Measurements from ENCODE around the gene CDH5. TPM values are rescaled to one million over a fixed set of nuclear protein-coding genes. Genes with fewer than 3 reads are reported as not detected.

CDH5 gene
- total and polyA plus RNA-seq, 7 donors = 0.60 to 26.0 (median 12.6) TPM

GRCh38 chr16:66377324-66377723 lies 10.8 kb downstream of the CDH5 start:
- no peak for TF ChIP-seq CTCF (IDR thresholded peaks at IDR 0.05)
- no peak for TF ChIP-seq EP300 (IDR thresholded peaks at IDR 0.05)
- TF ChIP-seq POLR2AphosphoS5 (IDR thresholded peaks at IDR 0.05) = no peak
- intact Hi-C loops (cut with DNase I) = no loop called here
- Histone ChIP-seq H3K4me1 (no peaks in the 10 kb centered on the region), H3K36me3 (no peaks in the 10 kb centered on the region), H3K27me3 (no peaks in the 10 kb centered on the region), H3K27ac (peak overlapping the region in 2 of 4 donors; percentile 20 to 21), H3K9me3 (no peaks in the 10 kb centered on the region), H3K4me3 (no peak overlapping the region)
- DNase-seq = no peak
- WGBS, 2 donors = 81 to 87% methylated on average over 3 of the region's 3 CpGs

GRCh38 chr16:66378741-66379570 lies 12.5 kb downstream of the CDH5 start:
- no peaks in the 10 kb centered on the region for H3K36me3 ChIP-seq
- no peaks in the 10 kb centered on the region for H3K4me1 ChIP-seq
- no peak for DNase-seq
- H3K4me3 ChIP-seq = no peak overlapping the region
- TF ChIP-seq POLR2AphosphoS5 (IDR thresholded peaks at IDR 0.05) = no peak
- 60 to 80% methylated on average over 18 of the region's 18 CpGs for WGBS, 2 donors
- no peaks in the 10 kb centered on the region for H3K27me3 ChIP-seq
- no peaks in the 10 kb centered on the region for H3K9me3 ChIP-seq
- no peak overlapping the region for H3K27ac ChIP-seq
- intact Hi-C loops (cut with DNase I) = no loop called here

- no peak overlapping the region for H3K4me3 ChIP-seq
- intact Hi-C loops (cut with DNase I) = no loop called here
Observed at GRCh38 chr16:66379571-66379941, 13.1 kb downstream of the CDH5 start.

GRCh38 chr16:66380421-66380820 lies 13.9 kb downstream of the CDH5 start:
- Histone ChIP-seq H3K36me3 (no peaks in the 10 kb centered on the region), H3K27me3 (no peaks in the 10 kb centered on the region), H3K27ac (no peak overlapping the region), H3K4me1 (no peaks in the 10 kb centered on the region), H3K4me3 (no peak overlapping the region), H3K9me3 (no peaks in the 10 kb centered on the region)
- intact Hi-C loops (cut with DNase I) = no loop called here
- no peak for TF ChIP-seq CTCF (IDR thresholded peaks at IDR 0.05)
- TF ChIP-seq POLR2AphosphoS5 (IDR thresholded peaks at IDR 0.05) = no peak
- 61 to 79% methylated on average over 3 of the region's 3 CpGs for WGBS, 2 donors
- DNase-seq = no peak

More at GRCh38 chr16:66379571-66379941, 13.1 kb downstream of the CDH5 start:
- no peaks in the 10 kb centered on the region for H3K27me3 ChIP-seq
- no peaks in the 10 kb centered on the region for H3K9me3 ChIP-seq
- no peak overlapping the region for H3K27ac ChIP-seq
- WGBS, 2 donors = 90 to 92% methylated on average over 3 of the region's 3 CpGs
- H3K4me1 ChIP-seq = no peaks in the 10 kb centered on the region
- TF ChIP-seq POLR2A (IDR thresholded peaks at IDR 0.05) = no peak
- no peak for TF ChIP-seq CTCF (IDR thresholded peaks at IDR 0.05)
- TF ChIP-seq POLR2AphosphoS5 (IDR thresholded peaks at IDR 0.05) = no peak
- TF ChIP-seq EP300 (IDR thresholded peaks at IDR 0.05) = no peak
- no peak for DNase-seq
- H3K36me3 ChIP-seq = no peaks in the 10 kb centered on the region

GRCh38 chr16:66381585-66382170 lies 15.2 kb downstream of the CDH5 start:
- DNase-seq = no peak
- no peaks in the 10 kb centered on the region for H3K4me1 ChIP-seq
- TF ChIP-seq POLR2A (IDR thresholded peaks at IDR 0.05) (no peak), EP300 (IDR thresholded peaks at IDR 0.05) (no peak), POLR2AphosphoS5 (IDR thresholded peaks at IDR 0.05) (no peak), CTCF (IDR thresholded peaks at IDR 0.05) (no peak)
- no peaks in the 10 kb centered on the region for H3K27me3 ChIP-seq
- H3K4me3 ChIP-seq = no peak overlapping the region
- H3K36me3 ChIP-seq = no peaks in the 10 kb centered on the region
- peak overlapping the region in 2 of 4 donors; percentile 5 to 56 for H3K27ac ChIP-seq
- no peaks in the 10 kb centered on the region for H3K9me3 ChIP-seq
- 56 to 76% methylated on average over 5 of the region's 5 CpGs for WGBS, 2 donors
- intact Hi-C loops (cut with DNase I) = no loop called here
